SU-DHL-6 (cell line): ENCODE data around the gene MYO7A.

Source experiments
- EZH2phosphoT487 ChIP-seq: fragments of 200-600 bp; sonication (generic), shearing (Covaris generic); conservative IDR thresholded peaks from 2 replicates; pipeline ENCODE4 v1.6.1; 2018; ENCODE audit warnings: mild to moderate bottlenecking, antibody characterized with exemption, low read length, moderate library complexity, mixed read lengths
- TF ChIP-seq, protein P1 (sequence below): fragments of 200-600 bp; sonication (generic); IDR thresholded peaks from one replicate; pipeline ENCODE4 v1.5.1; 2017; ENCODE audit warnings: antibody characterized with exemption, mild to moderate bottlenecking, low read length, moderate library complexity; ENCODE audit not compliant: insufficient read depth, poor library complexity, severe bottlenecking

DNA sequence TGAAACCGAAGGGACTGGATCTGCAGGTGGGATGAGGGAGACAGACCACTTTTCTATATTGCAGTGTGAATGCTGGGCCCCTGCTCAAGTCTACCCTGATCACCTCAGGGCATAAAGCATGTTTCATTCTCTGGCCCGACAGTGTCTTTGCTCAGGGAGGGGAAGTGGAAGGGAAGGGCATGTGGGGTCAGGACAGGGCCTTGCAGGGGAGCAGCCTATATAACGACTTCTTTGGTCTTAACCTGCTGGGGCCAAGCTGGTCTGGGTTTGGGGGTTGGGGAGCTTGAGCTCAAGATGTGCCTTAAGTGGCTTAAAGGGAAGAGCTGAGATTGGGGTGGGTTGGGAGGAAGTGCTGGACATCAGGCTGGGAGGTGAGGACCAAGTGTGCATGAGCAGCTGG, 87.1 kb downstream of the MYO7A start:
- TF ChIP-seq, protein P1, sequence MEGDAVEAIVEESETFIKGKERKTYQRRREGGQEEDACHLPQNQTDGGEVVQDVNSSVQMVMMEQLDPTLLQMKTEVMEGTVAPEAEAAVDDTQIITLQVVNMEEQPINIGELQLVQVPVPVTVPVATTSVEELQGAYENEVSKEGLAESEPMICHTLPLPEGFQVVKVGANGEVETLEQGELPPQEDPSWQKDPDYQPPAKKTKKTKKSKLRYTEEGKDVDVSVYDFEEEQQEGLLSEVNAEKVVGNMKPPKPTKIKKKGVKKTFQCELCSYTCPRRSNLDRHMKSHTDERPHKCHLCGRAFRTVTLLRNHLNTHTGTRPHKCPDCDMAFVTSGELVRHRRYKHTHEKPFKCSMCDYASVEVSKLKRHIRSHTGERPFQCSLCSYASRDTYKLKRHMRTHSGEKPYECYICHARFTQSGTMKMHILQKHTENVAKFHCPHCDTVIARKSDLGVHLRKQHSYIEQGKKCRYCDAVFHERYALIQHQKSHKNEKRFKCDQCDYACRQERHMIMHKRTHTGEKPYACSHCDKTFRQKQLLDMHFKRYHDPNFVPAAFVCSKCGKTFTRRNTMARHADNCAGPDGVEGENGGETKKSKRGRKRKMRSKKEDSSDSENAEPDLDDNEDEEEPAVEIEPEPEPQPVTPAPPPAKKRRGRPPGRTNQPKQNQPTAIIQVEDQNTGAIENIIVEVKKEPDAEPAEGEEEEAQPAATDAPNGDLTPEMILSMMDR, result no peak
- no peak for TF ChIP-seq EZH2phosphoT487
